Inflammatory macrophage treated with lipopolysaccharide for 1 hour (primary cell): ENCODE measurements around the gene LTB4R.
"Not testable (repeated sequence)": the region's sequence is repeated elsewhere in the genome, so short reads cannot be mapped to it uniquely, and the experiment has no call there.

Experiments used
- DNase-seq, 2 donors: peaks; one replicate each; pipeline ENCODE4 v3.0.0-alpha.2; 2020 to 2022

LTB4R gene

DNA sequence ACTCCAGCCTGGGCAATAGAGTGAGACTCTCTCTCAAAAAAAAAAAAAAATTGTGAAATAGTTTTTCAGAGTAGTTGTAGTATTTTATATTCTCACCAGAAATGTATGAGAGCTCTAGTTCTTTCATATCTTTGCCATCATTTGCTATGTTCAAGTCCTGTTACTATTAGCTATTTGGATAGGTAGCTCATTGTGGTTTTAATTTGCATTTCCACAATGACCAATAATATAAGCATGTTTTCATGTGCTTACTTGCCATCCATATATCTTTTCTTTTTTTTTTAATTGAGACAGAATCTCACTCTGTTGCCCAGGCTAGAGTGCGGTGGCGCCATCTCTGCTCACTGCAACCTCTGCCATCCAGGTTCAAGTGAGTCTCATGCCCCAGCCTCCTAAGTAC lies 36.9 kb downstream of the LTB4R start:
- no peak for DNase-seq

DNA sequence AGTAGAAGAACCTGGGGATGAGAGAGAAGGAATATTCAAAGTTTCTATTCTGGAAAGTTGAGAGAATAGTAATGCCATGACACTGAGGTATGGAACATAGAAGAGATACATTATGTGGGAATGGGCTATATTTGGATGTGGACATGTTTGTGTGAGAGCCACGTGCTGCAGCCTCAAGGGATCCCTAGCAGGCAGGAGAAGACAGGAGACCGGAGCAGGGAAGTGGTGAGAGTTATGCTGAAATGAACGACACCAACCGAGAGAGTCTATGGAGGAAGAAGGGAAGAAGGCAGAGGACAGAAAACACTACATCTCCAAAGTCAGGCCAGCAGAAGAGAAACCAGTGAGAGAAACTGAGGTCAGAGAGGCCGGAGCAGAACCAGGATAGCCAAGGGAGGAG lies 38.4 kb downstream of the LTB4R start:
- no peak for DNase-seq

DNA sequence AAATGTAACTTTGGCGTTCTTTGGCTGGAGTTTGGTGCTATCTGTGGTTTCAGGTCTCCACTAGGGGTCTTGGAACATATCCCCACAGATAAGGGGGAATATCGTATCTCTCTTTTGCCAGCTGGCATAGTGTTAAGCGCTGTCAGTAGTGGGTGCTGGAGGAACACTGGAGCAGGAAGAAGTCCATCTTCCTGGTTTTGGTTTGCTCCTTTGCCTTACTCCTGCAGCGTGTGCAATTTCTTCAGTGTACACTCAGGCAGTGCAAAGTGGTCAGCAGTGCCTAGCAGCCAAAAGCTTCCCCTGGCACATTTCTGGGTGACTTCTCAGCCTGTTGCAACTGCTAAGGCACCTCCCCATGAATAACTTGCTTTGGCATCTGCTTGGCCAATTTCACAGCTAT lies 40.2 kb downstream of the LTB4R start:
- DNase-seq = peak in 1 of 2 donors; percentile 25

DNA sequence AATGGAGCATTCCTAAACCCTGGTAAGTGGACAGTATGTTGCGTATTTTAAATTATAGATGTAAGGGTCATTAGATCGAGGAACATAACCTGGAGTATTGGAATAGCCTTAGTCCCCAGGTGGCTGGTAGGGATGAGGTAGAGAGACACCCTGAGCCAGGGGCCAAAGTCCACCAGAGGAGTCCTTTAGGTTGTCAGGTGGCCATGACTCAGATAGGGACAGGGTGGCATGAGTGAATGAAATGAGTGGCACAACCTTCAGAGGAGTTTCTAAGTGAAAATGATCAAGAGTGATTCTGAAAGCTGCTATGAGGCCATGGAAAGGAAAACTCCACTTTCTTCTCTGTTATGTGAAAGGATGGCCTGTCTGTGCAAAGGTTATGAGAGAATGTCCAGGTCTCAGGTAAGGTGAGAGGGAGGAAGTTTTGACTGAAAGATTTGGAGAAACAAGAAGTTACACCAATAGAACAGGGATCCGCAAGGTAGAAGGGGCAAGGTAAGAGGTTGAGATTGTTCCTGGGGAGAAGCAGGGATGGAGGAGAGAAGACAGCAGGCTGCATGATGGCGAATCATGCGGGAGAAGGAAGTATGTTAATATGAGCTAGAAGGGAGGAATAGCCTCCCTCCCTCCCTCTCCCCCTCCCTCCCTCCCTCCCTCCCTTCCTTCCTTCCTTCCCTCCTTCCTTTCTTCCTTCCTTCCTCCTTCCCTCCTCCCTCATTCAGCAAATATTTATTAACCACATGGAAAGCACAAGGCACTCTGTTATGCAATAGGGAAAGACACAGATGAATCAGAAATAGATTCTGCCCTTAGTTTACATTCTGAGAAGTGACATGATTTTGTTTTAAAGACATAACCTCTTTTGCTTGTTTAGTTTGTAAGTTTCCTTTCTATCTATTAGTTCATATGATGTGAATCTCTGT lies 42.5 kb downstream of the LTB4R start:
- peak; percentile 51 to 58 for DNase-seq

DNA sequence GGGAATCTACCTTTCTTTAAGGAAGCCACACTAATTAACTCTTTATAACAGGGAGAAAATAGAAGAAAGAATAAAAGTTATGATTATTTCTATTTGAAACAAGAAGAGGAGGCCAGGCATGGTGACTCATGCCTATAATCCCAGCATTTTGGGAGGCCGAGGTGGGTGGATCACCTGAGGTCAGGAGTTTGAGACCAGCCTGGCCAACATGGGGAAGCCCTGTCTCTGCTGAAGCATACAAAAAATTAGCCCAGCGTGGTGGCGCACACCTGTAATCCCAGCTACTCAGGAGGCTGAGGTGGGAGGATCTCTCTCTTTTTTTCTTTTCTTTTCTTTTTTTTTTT lies 43.2 kb downstream of the LTB4R start:
- DNase-seq = not testable (repeated sequence)

DNA sequence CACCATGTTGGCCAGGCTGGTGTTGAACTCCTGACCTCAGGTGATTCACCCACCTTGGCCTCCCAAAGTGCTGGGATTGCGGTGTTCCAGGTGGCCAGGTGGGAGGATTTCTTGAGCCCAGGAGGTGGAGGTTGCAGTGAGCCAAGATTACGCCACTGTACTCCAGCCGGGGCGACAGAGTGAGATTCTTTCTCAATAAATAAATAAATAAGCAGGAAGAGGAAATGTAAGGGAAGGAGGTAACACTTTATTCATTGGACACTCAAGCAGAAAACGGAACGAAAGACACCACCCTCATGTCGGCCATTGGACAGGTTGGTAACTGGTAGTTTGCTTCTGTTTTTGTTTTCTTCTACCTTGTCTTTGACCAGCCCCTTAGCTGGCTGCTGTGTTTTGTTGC lies 43.7 kb downstream of the LTB4R start:
- no peak for DNase-seq

DNA sequence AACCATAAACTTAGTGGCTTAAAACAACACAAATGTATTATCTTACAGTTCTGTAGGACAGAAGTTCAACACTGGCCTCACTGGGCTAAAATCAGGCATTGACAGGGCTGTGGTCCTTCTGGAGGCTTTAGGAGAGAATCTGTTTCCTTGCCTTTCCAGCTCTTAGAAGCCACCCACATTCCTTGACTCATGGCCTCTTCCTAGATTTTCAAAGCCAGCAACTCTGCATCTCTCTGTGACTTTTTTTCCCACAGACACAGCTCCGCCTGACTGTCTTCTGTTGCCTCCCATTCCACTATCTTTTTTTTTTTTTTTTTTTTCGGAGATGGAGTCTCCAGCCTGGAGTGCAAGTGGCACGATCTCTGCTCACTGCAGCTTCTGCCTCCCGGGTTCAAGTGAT lies 44.9 kb downstream of the LTB4R start:
- no peak for DNase-seq

DNA sequence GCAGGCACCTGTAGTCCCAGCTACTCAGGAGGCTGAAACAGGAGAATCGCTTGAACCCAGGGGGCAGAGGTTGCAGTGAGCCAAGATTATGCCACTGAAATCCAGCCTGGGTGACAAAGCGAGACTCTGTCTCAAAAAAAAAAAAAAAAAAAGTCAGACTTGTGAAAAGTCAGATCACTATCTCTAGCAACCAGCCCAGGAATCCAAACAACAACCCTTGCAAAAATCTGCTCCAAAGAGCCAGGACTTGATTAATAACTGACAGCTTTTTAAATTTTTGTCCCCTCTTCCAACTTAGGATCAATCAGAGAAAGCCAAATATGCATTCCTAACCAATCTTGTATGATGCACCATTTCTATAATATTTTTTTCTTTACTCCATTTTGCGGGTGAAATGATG lies 49.0 kb downstream of the LTB4R start:
- DNase-seq = no peak

DNA sequence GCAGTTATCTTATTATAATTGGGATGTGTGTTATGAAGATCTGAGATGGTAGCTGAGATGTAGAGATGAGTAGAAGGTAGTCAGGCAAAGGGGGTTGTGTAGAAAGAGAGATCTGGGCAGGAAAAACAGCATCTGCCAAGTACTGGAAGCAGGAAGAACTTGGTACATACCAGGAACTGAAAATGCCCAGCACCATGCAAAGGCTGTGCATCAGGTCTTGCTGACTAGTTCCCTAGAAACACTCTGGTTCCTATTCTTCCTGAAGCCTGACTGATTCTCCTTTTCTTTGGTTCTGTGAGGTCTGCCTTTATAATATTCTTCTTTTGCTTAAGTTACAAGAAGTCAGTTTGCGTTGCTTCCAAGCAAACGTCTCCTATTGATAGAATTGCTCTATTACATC lies 50.0 kb downstream of the LTB4R start:
- DNase-seq = peak in 1 of 2 donors; percentile 32

DNA sequence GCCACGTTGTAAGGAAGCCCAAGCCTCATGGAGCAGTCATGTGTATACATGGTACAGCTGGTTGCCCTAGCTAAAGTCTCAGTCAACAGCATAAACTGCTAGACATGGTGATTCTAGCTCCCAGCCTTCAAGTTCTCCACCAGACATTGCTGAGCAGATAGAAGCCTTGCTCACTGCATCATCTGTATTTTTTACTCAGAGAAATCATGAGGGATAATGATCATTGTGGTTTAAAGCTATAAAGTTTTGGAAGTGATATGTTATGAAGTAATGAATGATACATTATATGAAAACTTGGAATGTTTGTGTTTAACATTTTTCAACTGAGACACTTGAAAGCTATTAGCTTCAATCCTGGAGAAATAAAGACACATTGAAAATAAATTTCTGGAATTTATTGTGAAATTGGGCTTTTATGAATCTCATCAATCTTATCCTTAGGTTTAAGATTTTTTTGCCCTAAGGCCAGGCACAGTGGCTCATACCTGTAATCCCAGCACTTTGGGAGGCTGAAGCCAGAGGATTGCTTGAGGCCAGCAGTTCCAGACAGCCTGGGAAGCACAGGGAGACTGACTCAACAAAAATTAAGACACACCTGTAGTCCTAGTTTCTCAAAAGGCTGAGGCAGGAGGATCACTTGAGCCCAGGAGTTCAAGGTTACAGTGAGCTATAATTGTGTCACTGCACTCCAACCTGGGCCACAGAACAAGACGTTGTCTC lies 51.1 kb downstream of the LTB4R start:
- no peak for DNase-seq

DNA sequence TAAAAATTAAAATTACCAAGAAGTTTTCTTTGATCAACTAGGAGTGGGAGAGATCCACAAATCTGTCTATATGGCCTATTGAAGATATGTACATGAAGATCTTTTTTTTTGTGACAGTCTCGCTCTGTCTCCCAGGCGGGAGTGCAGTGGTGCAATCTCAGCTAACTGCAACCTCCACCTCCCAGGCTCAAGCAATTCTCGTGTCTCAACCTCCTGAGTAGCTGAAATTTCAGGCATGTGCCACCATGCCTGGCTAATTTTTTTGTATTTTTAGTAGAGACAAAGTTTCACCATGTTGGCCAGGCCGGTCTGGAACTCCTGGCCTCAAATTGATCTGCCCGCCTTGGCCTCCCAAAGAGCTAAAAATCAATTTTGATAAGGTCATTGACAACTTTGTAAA lies 52.1 kb downstream of the LTB4R start:
- DNase-seq = no peak

DNA sequence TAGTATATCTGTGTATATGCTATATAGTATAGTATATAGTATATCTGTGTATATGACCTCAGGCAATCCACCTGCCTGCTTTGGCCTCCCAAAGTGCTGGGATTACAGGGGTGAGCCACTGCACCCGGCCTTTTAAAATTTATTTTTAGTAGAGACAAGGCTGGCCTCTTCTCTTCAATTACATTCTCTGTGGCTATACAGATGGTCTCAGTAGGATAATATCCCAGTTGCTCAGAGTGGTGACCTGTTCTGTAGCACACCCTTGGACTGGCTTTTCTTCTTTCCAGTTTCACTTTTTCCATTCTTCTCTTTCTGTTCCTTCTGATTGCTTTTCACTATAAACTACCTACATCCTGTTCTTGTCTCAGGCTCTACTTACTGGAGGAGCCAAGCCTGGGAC lies 53.5 kb downstream of the LTB4R start:
- no peak for DNase-seq

DNA sequence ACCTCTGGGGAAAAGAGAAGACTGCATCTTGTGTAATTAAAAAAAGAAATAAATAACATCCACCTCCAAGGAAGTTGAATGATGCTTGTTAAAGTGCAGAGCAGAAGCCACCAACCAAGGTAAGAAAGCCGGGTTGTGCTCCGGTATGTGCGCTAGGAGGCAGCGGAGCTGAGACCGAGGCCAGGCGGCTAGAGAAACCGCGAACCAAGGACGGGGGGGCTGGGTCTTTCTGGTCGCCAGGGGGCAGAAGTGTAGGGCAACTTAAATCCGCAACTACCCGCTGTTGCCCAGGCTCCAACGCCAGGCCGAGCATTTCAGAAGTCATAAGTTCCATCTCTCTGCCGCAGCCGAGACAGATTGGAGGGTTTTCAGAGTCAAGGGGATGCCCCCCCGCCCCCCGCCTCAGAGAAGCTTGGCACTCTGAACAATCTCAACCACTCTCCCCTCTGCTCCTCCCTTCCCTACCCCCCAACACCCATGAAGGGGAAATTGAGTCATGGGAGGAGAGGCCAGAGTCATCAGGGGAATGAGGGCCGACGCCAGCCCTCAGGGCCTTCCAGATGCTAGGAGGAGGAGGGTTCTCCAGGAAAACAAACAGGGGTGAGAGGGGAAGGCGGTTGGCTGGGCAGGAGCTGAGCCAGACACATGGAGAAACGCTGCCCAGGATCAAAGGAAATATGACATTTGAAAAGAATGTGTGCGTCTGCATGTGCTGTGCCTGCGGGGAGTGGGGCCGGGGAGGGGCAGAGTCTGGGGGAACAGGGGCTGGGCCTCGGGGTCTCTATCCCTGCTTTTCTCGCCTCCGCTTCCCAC lies 54.5 kb downstream of the LTB4R start:
- peak; percentile 59 to 77 for DNase-seq

DNA sequence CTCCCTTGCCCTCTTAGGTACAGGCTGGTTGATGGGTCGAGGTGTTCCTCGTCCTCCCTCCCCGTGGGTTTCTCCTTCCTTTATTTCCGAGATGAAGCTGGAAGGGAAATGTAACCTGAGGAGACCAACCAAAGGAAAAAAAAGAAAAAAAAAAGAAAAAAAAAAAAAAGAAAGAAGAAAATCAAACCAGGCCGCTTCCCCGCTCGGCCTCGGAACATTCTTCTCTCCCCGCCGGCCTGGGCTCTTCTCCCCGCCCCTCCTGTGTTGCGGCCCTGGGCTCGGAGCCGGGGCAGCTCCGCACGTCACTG lies 55.1 kb downstream of the LTB4R start:
- no peak for DNase-seq

DNA sequence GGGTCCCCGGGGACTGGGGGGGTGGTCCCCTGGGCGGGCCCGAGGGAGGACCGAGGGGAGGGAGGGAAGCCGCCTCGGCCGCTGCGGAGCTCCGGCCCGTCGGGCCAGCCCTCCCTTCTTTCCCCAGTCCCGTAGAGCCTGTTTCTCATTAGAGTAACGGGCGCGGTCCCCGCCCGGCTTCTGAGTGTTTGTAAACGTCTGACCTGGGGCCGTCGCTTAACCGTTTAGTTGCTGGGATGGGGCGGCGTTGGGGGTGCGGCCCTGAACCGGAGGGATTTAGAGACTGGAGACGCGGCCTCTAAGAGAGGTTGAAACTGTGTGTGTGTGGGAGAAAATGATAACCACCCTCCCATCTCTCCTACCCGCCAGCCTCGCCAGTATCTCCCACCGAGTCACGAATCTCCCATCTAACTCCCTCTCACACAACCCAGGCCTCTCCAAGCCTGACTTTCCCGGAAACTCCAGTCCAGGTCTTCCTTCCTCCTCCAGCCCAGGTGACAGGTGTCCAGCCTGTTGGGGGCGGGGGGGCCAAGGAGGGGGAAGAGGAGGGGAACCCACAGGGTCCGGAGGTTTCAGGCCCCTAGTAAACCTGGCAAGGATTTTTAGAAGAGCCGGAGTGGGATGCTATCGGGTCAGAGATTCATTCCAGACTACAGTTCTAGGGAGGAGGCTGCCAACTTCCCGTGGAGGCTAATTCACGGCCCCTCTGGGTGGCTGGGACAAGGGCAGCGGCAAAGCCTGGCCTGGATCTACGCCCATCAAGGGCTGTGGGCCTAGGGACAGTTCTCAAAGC lies 55.6 kb downstream of the LTB4R start:
- no peak for DNase-seq
